SK-N-SH (cell line): ENCODE data around the gene TRAF7. TPM values are rescaled to one million over a fixed set of nuclear protein-coding genes. Genes with fewer than 3 reads are reported as not detected.
A peak's percentile ranks its signal among the peaks of the same experiment; 100 is the strongest.

Experiments
- CTCF ChIA-PET: fragments of 300-600, 350-600 bp; formaldehyde crosslinking; extraction: SDS; loops from one replicate; lab custom pipeline; 2021; lab: Yijun Ruan, JAX
- POLR2A ChIA-PET: fragments of 350-600 bp; sonication (Branson Sonifier 250); formaldehyde crosslinking; extraction: SDS; loops from one replicate; lab custom pipeline; 2020; ENCODE audit warnings: antibody characterized with exemption, inconsistent platforms; lab: Yijun Ruan, JAX
- DNase-seq: peaks from one replicate; pipeline ENCODE4 v3.0.0; 2012
- H2AFZ ChIP-seq: fragments of 200-600 bp; sonication (generic); 2 replicates; pipeline ENCODE4 v1.8.1; 2016; ENCODE audit warnings: antibody characterized with exemption, mild to moderate bottlenecking, low read depth
- H3F3A ChIP-seq: fragments of 200-600 bp; sonication (generic); replicated peaks from 2 replicates; pipeline ENCODE3; 2016; ENCODE audit warnings: antibody characterized with exemption, mild to moderate bottlenecking; ENCODE audit not compliant: insufficient read depth
- H3K27ac ChIP-seq, 2 experiments: fragments of 200-500 bp in 1 of 2; fragments of 200-600 bp in 1 of 2; sonication (Bioruptor generic) in 1 of 2; sonication (generic), shearing (Covaris generic) in 1 of 2; 2 replicates each; pipeline versions ENCODE4 v1.5.1 to v1.6.1; 2014 to 2016; ENCODE audit warnings: low read depth in 2 of 2, inconsistent platforms in 1 of 2, low read length in 1 of 2, mild to moderate bottlenecking in 1 of 2, mixed read lengths in 1 of 2
- H3K27me3 ChIP-seq: fragments of 200-600 bp; sonication (generic), shearing (Covaris generic); 2 replicates; pipeline ENCODE4 v1.6.1; 2016; ENCODE audit warnings: mixed run types; ENCODE audit not compliant: insufficient read depth
- H3K36me3 ChIP-seq, 2 experiments: fragments of 200-500 bp in 1 of 2; fragments of 200-600 bp in 1 of 2; sonication (Bioruptor generic) in 1 of 2; sonication (generic) in 1 of 2; replicated peaks in 1 of 2; 2 replicates each; pipeline versions ENCODE3 to v1.5.1; 2014 to 2016; ENCODE audit warnings: low read length in 1 of 2, mild to moderate bottlenecking in 1 of 2; ENCODE audit not compliant: insufficient read depth in 2 of 2, control insufficient read depth in 1 of 2
- H3K4me1 ChIP-seq, 2 experiments: fragments of 200-500 bp in 1 of 2; fragments of 200-600 bp in 1 of 2; sonication (Bioruptor generic) in 1 of 2; sonication (generic), shearing (Covaris generic) in 1 of 2; 2 replicates each; pipeline versions ENCODE4 v1.5.1 to v1.6.1; 2014 to 2016; ENCODE audit warnings: low read depth in 1 of 2, low read length in 1 of 2, mixed run types in 1 of 2; ENCODE audit not compliant: insufficient read depth in 2 of 2, control insufficient read depth in 1 of 2
- H3K4me2 ChIP-seq: fragments of 200-600 bp; sonication (generic), shearing (Covaris generic); 2 replicates; pipeline ENCODE4 v1.6.1; 2017; ENCODE audit warnings: mixed run types
- H3K4me3 ChIP-seq, 2 experiments: fragments of 200-500 bp in 1 of 2; fragments of 200-600 bp in 1 of 2; sonication (Bioruptor generic) in 1 of 2; sonication (generic), shearing (Covaris generic) in 1 of 2; 2 replicates each; pipeline versions ENCODE4 v1.5.1 to v1.8.1; 2014 to 2016; ENCODE audit warnings: low read depth in 2 of 2, inconsistent platforms in 1 of 2, low read length in 1 of 2, mild to moderate bottlenecking in 1 of 2, mixed read lengths in 1 of 2, moderate library complexity in 1 of 2
- H3K79me2 ChIP-seq: fragments of 200-600 bp; sonication (generic); 2 replicates; pipeline ENCODE4 v1.8.1; 2017; ENCODE audit warnings: mild to moderate bottlenecking; ENCODE audit not compliant: insufficient read depth
- H3K9ac ChIP-seq: fragments of 200-600 bp; sonication (generic); 2 replicates; pipeline ENCODE4 v1.6.1; 2017; ENCODE audit warnings: mixed run types
- H3K9me2 ChIP-seq: fragments of 200-600 bp; sonication (generic); 2 replicates; pipeline ENCODE4 v1.6.1; 2017; ENCODE audit warnings: mixed run types
- H3K9me3 ChIP-seq: fragments of 200-600 bp; sonication (generic); 2 replicates; pipeline ENCODE4 v1.6.1; 2017; ENCODE audit warnings: mixed run types, mild to moderate bottlenecking, moderate library complexity
- H4K20me1 ChIP-seq: fragments of 200-600 bp; sonication (generic); 2 replicates; pipeline ENCODE4 v1.6.1; 2017; ENCODE audit warnings: mild to moderate bottlenecking, mixed run types; ENCODE audit not compliant: insufficient read depth
- CHD2 ChIP-seq: fragments of 150-350 bp; IDR thresholded peaks from 2 replicates; pipeline ENCODE4 v1.6.1; 2018; ENCODE audit warnings: low read length; ENCODE audit not compliant: partially characterized antibody
- ELF1 ChIP-seq: IDR thresholded peaks from 2 replicates; pipeline ENCODE4 v1.4.0; 2012
- FOXJ3 ChIP-seq: sonication (generic); formaldehyde crosslinking; IDR thresholded peaks from 2 replicates; pipeline ENCODE4 v1.5.1; 2020; ENCODE audit warnings: mild to moderate bottlenecking, missing genetic modification reagents
- GATA2 ChIP-seq: sonication (generic); formaldehyde crosslinking; IDR thresholded peaks from 2 replicates; pipeline ENCODE4 v1.5.0; 2020; ENCODE audit warnings: mild to moderate bottlenecking, missing genetic modification reagents
- JUND ChIP-seq: IDR thresholded peaks from 2 replicates; pipeline ENCODE4 v1.4.0; 2012
- MEF2A ChIP-seq: IDR thresholded peaks from 2 replicates; pipeline ENCODE4 v1.4.0; 2012; ENCODE audit warnings: low read depth, borderline replicate concordance
- NFIC ChIP-seq: IDR thresholded peaks from 2 replicates; pipeline ENCODE4 v1.4.0; 2012; ENCODE audit warnings: borderline replicate concordance
- NRF1 ChIP-seq: IDR thresholded peaks from 2 replicates; pipeline ENCODE4 v1.6.1; 2012; ENCODE audit warnings: low read depth, mild to moderate bottlenecking, low read length
- RCOR1 ChIP-seq: fragments of 150-350 bp; IDR thresholded peaks from 2 replicates; pipeline ENCODE4 v1.6.1; 2017; ENCODE audit warnings: antibody characterized with exemption, low read length
- TEAD4 ChIP-seq: IDR thresholded peaks from 2 replicates; pipeline ENCODE4 v1.4.0; 2012; ENCODE audit warnings: mild to moderate bottlenecking, borderline replicate concordance; ENCODE audit not compliant: insufficient read depth
- YY1 ChIP-seq: IDR thresholded peaks from 2 replicates; pipeline ENCODE4 v1.4.0; 2012; ENCODE audit warnings: low read depth, mild to moderate bottlenecking
- WGBS: methylation state at CpG from one replicate; pipeline ENCODE4 v1.1.6; 2017; ENCODE audit warnings: low lambda C conversion rate; 5-methylcytosine and 5-hydroxymethylcytosine counted together
- polyA plus RNA-seq, 3 experiments: library from polyadenylated mRNA; depleted of rRNA; stranded (reverse); fragments of >200 nt; gene quantifications; 2 replicates each; pipeline ENCODE4 v1.2.3, GENCODE V29; 2012
- TF ChIP-seq, protein P1 (sequence below): fragments of 200-600 bp; sonication (generic); IDR thresholded peaks from 2 replicates; pipeline ENCODE4 v1.6.1; 2017; ENCODE audit warnings: antibody characterized with exemption, mild to moderate bottlenecking, moderate library complexity
- TF ChIP-seq, protein P2 (sequence below): IDR thresholded peaks from 2 replicates; pipeline ENCODE4 v1.4.0; 2012; ENCODE audit warnings: low read depth
- TF ChIP-seq, protein P3 (sequence below): fragments of 150-350 bp; IDR thresholded peaks from 2 replicates; pipeline ENCODE4 v1.6.1; 2017; ENCODE audit warnings: antibody characterized with exemption, low read length, low read depth, borderline replicate concordance

TRAF7 gene
- polyA plus RNA-seq, 1 of the 3 experiments (the other 2 are of a cell fraction) = 73.0 TPM

DNA sequence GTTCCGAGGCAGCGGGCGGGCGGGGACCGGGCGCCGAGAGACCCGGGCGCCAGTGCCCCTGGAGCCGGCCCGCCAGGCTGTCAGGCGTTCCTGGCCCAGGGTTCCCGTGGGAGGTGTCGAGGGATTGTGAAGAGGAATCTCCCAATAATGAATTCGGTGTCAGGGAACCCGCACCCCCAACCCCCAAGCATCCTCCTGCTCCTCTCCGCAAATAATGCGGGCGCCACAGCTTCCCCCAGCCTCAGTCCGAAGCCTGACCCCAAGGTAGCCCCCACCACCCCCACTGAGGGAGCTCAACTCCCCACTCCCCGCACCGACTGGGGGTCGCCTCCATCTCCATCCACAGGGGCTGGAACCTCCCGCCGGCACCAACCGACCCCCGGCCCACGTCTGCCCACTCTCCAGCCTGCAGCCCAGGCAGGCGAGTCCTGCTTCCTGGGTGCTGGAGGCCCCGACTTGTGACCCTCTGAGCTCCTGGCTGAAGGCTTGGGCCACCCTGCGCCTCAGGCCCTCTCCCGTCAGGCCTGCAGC is 41.5 kb downstream of the TRAF7 start:
- Histone ChIP-seq H3K27ac (no peak overlapping the region), H3F3A (no peaks in the 10 kb centered on the region), H3K9ac (no peak overlapping the region), H3K27me3 (no peaks in the 10 kb centered on the region), H3K79me2 (no peaks in the 10 kb centered on the region), H3K4me3 (peak overlapping the region in 1 of 2 experiments; percentile 33; a peak in 2 of 4 replicates), H2AFZ (no peak overlapping the region), H4K20me1 (no peaks in the 10 kb centered on the region), H3K4me1 (peaks cover 0 to 18% of the 10 kb centered on the region in 2 experiments; a peak in 1 of 4 replicates), H3K9me2 (no peaks in the 10 kb centered on the region), H3K9me3 (no peaks in the 10 kb centered on the region), H3K36me3 (no peaks in the 10 kb centered on the region), H3K4me2 (no peak overlapping the region)
- ChIA-PET CTCF (interaction anchor here (0.9 to 3.6 kb wide), 3 partner anchors 13 to 55 kb away, joined by 3 to 19 read pairs (median 5); partner anchors contain the start of gene ECI1), POLR2A (no interaction called here)
- TF ChIP-seq TEAD4 (no peak), JUND (no peak), ELF1 (no peak), CHD2 (no peak), MEF2A (no peak), GATA2 (no peak), FOXJ3 (no peak), NFIC (no peak), YY1 (no peak)
- TF ChIP-seq, protein P1, sequence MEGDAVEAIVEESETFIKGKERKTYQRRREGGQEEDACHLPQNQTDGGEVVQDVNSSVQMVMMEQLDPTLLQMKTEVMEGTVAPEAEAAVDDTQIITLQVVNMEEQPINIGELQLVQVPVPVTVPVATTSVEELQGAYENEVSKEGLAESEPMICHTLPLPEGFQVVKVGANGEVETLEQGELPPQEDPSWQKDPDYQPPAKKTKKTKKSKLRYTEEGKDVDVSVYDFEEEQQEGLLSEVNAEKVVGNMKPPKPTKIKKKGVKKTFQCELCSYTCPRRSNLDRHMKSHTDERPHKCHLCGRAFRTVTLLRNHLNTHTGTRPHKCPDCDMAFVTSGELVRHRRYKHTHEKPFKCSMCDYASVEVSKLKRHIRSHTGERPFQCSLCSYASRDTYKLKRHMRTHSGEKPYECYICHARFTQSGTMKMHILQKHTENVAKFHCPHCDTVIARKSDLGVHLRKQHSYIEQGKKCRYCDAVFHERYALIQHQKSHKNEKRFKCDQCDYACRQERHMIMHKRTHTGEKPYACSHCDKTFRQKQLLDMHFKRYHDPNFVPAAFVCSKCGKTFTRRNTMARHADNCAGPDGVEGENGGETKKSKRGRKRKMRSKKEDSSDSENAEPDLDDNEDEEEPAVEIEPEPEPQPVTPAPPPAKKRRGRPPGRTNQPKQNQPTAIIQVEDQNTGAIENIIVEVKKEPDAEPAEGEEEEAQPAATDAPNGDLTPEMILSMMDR = no peak
- TF ChIP-seq, protein P2, sequence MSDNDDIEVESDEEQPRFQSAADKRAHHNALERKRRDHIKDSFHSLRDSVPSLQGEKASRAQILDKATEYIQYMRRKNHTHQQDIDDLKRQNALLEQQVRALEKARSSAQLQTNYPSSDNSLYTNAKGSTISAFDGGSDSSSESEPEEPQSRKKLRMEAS = no peak
- 92% methylated on average over 13 of the region's 32 CpGs for WGBS
- DNase-seq = no peak

DNA sequence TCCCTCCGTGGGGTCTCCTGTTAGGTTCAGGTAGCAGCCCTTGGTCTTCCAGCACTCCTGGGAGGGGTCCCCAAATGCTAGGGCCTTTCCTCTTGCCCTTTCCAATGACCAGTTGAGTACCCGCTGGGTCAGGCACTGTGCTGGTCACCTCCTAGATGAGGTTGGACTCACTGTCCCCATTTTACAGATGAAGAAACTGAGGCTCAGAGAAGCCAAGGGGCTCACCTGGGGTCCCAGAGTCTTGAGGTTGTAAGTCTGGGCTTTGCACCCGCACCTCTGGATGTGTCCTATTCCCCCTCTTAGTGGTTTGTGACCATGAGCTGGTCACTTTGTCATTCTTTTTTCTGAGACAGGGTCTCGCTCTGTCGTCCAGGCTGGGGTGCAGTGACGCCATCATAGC is 42.2 kb downstream of the TRAF7 start:
- H4K20me1 ChIP-seq = no peaks in the 10 kb centered on the region
- no peaks in the 10 kb centered on the region for H3K79me2 ChIP-seq
- no peak overlapping the region for H3K4me2 ChIP-seq
- H3K4me1 ChIP-seq = peaks cover 0 to 18% of the 10 kb centered on the region in 2 experiments; a peak in 1 of 4 replicates
- H3K27me3 ChIP-seq = no peaks in the 10 kb centered on the region
- no peak overlapping the region for H3K27ac ChIP-seq
- WGBS = 74% methylated on average over 4 of the region's 6 CpGs
- POLR2A ChIA-PET = no interaction called here
- CTCF ChIA-PET = interaction anchor here (0.9 to 1.9 kb wide), 4 partner anchors 27 to 54 kb away, joined by 3 to 5 read pairs (median 4); partner anchors contain the start of gene ECI1
- H3K9me3 ChIP-seq = no peaks in the 10 kb centered on the region
- H3F3A ChIP-seq = no peaks in the 10 kb centered on the region
- no peaks in the 10 kb centered on the region for H3K36me3 ChIP-seq
- H2AFZ ChIP-seq = no peak overlapping the region
- H3K9ac ChIP-seq = no peak overlapping the region
- no peak overlapping the region for H3K4me3 ChIP-seq
- DNase-seq = no peak
- no peaks in the 10 kb centered on the region for H3K9me2 ChIP-seq
- no peak for TF ChIP-seq YY1
- TF ChIP-seq, protein P3, sequence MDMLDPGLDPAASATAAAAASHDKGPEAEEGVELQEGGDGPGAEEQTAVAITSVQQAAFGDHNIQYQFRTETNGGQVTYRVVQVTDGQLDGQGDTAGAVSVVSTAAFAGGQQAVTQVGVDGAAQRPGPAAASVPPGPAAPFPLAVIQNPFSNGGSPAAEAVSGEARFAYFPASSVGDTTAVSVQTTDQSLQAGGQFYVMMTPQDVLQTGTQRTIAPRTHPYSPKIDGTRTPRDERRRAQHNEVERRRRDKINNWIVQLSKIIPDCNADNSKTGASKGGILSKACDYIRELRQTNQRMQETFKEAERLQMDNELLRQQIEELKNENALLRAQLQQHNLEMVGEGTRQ = no peak
- no peak for TF ChIP-seq RCOR1
- no peak for TF ChIP-seq NRF1
